HEK293 (cell line): ENCODE data around the gene ADAR.
A peak's percentile ranks its signal among the peaks of the same experiment; 100 is the strongest.

Experiments used
- ELK4 ChIP-seq: IDR thresholded peaks from 2 replicates; pipeline ENCODE4 v1.6.1; 2011; ENCODE audit warnings: mild to moderate bottlenecking, low read depth, low read length, borderline replicate concordance
- RBAK ChIP-seq: fragments of 450-650 bp; formaldehyde crosslinking; IDR thresholded peaks from 2 replicates; pipeline ENCODE4 v1.5.1; 2016; ENCODE audit warnings: missing biosample characterization, missing genetic modification characterization
- WT1 ChIP-seq: fragments of 450-650 bp; formaldehyde crosslinking; IDR thresholded peaks from 2 replicates; pipeline ENCODE4 v1.5.1; 2016; ENCODE audit warnings: missing biosample characterization, missing genetic modification characterization
- ZBTB20 ChIP-seq: fragments of 450-650 bp; formaldehyde crosslinking; IDR thresholded peaks from 2 replicates; pipeline ENCODE4 v1.5.1; 2016; ENCODE audit warnings: missing biosample characterization, missing genetic modification characterization
- ZFHX2 ChIP-seq: fragments of 450-650 bp; formaldehyde crosslinking; conservative IDR thresholded peaks from 2 replicates; pipeline ENCODE4 v1.5.1; 2016; ENCODE audit warnings: missing biosample characterization, missing genetic modification characterization
- ZNF132 ChIP-seq: fragments of 450-650 bp; formaldehyde crosslinking; IDR thresholded peaks from 2 replicates; pipeline ENCODE4 v1.5.1; 2017; ENCODE audit warnings: missing biosample characterization, missing genetic modification characterization, borderline replicate concordance
- ZNF155 ChIP-seq: fragments of 450-650 bp; formaldehyde crosslinking; IDR thresholded peaks from 2 replicates; pipeline ENCODE4 v1.5.1; 2016; ENCODE audit warnings: missing biosample characterization, missing genetic modification characterization
- ZNF19 ChIP-seq: fragments of 450-650 bp; formaldehyde crosslinking; IDR thresholded peaks from 2 replicates; pipeline ENCODE4; 2016; ENCODE audit warnings: missing biosample characterization, missing genetic modification characterization, low read depth
- ZNF280C ChIP-seq: fragments of 450-650 bp; formaldehyde crosslinking; IDR thresholded peaks from 2 replicates; pipeline ENCODE4 v1.5.1; 2016; ENCODE audit warnings: missing biosample characterization, missing genetic modification characterization
- ZNF354C ChIP-seq: fragments of 450-650 bp; formaldehyde crosslinking; IDR thresholded peaks from 2 replicates; pipeline ENCODE4 v1.5.1; 2016; ENCODE audit warnings: missing biosample characterization, missing genetic modification characterization, low read depth, borderline replicate concordance
- ZNF398 ChIP-seq: fragments of 450-650 bp; formaldehyde crosslinking; IDR thresholded peaks from 2 replicates; pipeline ENCODE4 v1.5.1; 2017; ENCODE audit warnings: missing biosample characterization, missing genetic modification characterization
- ZNF518A ChIP-seq: fragments of 450-650 bp; formaldehyde crosslinking; conservative IDR thresholded peaks from 2 replicates; pipeline ENCODE4 v1.5.1; 2016; ENCODE audit warnings: low read depth, missing biosample characterization, missing genetic modification characterization
- ZNF600 ChIP-seq: fragments of 450-650 bp; formaldehyde crosslinking; IDR thresholded peaks from 2 replicates; pipeline ENCODE4 v1.5.1; 2016; ENCODE audit warnings: missing biosample characterization, missing genetic modification characterization
- ZNF610 ChIP-seq: fragments of 450-650 bp; formaldehyde crosslinking; IDR thresholded peaks from 2 replicates; pipeline ENCODE4 v1.5.1; 2016; ENCODE audit warnings: missing biosample characterization, missing genetic modification characterization, borderline replicate concordance
- ZNF621 ChIP-seq: fragments of 450-650 bp; formaldehyde crosslinking; IDR thresholded peaks from 2 replicates; pipeline ENCODE4 v1.5.1; 2017; ENCODE audit warnings: missing biosample characterization, missing genetic modification characterization
- ZNF629 ChIP-seq: fragments of 450-650 bp; formaldehyde crosslinking; IDR thresholded peaks from 2 replicates; pipeline ENCODE4 v1.5.1; 2017; ENCODE audit warnings: missing biosample characterization, missing genetic modification characterization
- ZNF660 ChIP-seq: fragments of 450-650 bp; IDR thresholded peaks from 2 replicates; pipeline ENCODE4 v1.5.1; 2018; ENCODE audit warnings: missing biosample characterization, mild to moderate bottlenecking, missing genetic modification characterization
- ZNF707 ChIP-seq: fragments of 450-650 bp; formaldehyde crosslinking; IDR thresholded peaks from 2 replicates; pipeline ENCODE4 v1.5.1; 2016; ENCODE audit warnings: missing biosample characterization, missing genetic modification characterization
- ZNF792 ChIP-seq: fragments of 450-650 bp; formaldehyde crosslinking; IDR thresholded peaks from 2 replicates; pipeline ENCODE4 v1.5.1; 2016; ENCODE audit warnings: missing biosample characterization, missing genetic modification characterization
- ZSCAN30 ChIP-seq: fragments of 450-650 bp; IDR thresholded peaks from 2 replicates; pipeline ENCODE4 v1.5.1; 2018; ENCODE audit warnings: missing biosample characterization, mild to moderate bottlenecking, missing genetic modification characterization, moderate library complexity
- ZSCAN5A ChIP-seq: fragments of 450-650 bp; formaldehyde crosslinking; IDR thresholded peaks from 2 replicates; pipeline ENCODE4 v1.5.1; 2016; ENCODE audit warnings: missing biosample characterization, missing genetic modification characterization
- TF ChIP-seq, protein P1 (sequence below): fragments of 450-650 bp; formaldehyde crosslinking; IDR thresholded peaks from 2 replicates; pipeline ENCODE4 v1.5.1; 2017; ENCODE audit warnings: missing biosample characterization, missing genetic modification characterization
- TF ChIP-seq, protein P2 (sequence below): fragments of 450-650 bp; formaldehyde crosslinking; IDR thresholded peaks from 2 replicates; pipeline ENCODE4 v1.5.1; 2017; ENCODE audit warnings: missing biosample characterization, missing genetic modification characterization

ADAR gene

GRCh38 chr1:154611150-154611862 is 3.3 kb upstream of the ADAR start (continued):
- TF ChIP-seq ZSCAN5A (tag by site-specific recombination) (no peak), WT1 (peak; percentile 87), ELK4 (no peak), ZNF629 (tag by site-specific recombination) (no peak), ZFHX2 (0 out of 2 replicates have a peak, but pooled peaks have one; percentile 10), ZBTB20 (tag by site-specific recombination) (no peak), ZNF660 (tag by site-specific recombination) (no peak), ZNF600 (tag by site-specific recombination) (peak; percentile 72), ZNF155 (tag by site-specific recombination) (no peak), ZNF518A (no peak), ZSCAN30 (tag by site-specific recombination) (no peak), ZNF792 (tag by site-specific recombination) (no peak), ZNF280C (tag by site-specific recombination) (no peak), ZNF354C (no peak), ZNF398 (tag by site-specific recombination) (no peak), ZNF19 (tag by site-specific recombination) (no peak), ZNF132 (tag by site-specific recombination) (no peak), ZNF707 (no peak), RBAK (no peak), ZNF621 (tag by site-specific recombination) (no peak), ZNF610 (tag by site-specific recombination) (no peak)
- TF ChIP-seq, protein P1, sequence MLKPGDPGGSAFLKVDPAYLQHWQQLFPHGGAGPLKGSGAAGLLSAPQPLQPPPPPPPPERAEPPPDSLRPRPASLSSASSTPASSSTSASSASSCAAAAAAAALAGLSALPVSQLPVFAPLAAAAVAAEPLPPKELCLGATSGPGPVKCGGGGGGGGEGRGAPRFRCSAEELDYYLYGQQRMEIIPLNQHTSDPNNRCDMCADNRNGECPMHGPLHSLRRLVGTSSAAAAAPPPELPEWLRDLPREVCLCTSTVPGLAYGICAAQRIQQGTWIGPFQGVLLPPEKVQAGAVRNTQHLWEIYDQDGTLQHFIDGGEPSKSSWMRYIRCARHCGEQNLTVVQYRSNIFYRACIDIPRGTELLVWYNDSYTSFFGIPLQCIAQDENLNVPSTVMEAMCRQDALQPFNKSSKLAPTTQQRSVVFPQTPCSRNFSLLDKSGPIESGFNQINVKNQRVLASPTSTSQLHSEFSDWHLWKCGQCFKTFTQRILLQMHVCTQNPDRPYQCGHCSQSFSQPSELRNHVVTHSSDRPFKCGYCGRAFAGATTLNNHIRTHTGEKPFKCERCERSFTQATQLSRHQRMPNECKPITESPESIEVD (tag by site-specific recombination) = no peak
- TF ChIP-seq, protein P2, sequence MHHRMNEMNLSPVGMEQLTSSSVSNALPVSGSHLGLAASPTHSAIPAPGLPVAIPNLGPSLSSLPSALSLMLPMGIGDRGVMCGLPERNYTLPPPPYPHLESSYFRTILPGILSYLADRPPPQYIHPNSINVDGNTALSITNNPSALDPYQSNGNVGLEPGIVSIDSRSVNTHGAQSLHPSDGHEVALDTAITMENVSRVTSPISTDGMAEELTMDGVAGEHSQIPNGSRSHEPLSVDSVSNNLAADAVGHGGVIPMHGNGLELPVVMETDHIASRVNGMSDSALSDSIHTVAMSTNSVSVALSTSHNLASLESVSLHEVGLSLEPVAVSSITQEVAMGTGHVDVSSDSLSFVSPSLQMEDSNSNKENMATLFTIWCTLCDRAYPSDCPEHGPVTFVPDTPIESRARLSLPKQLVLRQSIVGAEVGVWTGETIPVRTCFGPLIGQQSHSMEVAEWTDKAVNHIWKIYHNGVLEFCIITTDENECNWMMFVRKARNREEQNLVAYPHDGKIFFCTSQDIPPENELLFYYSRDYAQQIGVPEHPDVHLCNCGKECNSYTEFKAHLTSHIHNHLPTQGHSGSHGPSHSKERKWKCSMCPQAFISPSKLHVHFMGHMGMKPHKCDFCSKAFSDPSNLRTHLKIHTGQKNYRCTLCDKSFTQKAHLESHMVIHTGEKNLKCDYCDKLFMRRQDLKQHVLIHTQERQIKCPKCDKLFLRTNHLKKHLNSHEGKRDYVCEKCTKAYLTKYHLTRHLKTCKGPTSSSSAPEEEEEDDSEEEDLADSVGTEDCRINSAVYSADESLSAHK (tag by site-specific recombination) = peak; percentile 69; the same call in 1 of the 2 replicates
